IPS-18a (cell line): ENCODE data around the gene ELP4.
"Not testable (repeated sequence)": the region's sequence is repeated elsewhere in the genome, so short reads cannot be mapped to it uniquely, and the experiment has no call there.

Experiments used
- H3K27ac ChIP-seq: one replicate; pipeline ENCODE4 v1.5.1; 2013; ENCODE audit warnings: low read length
- H3K27me3 ChIP-seq: one replicate; pipeline ENCODE4 v1.6.1; 2013; ENCODE audit warnings: mild to moderate bottlenecking, low read length; ENCODE audit not compliant: control insufficient read depth, insufficient read depth
- H3K36me3 ChIP-seq: one replicate; pipeline ENCODE4 v1.6.1; 2013; ENCODE audit warnings: low read depth, low read length; ENCODE audit not compliant: control insufficient read depth
- H3K4me1 ChIP-seq: one replicate; pipeline ENCODE4 v1.6.1; 2013; ENCODE audit warnings: low read depth, low read length; ENCODE audit not compliant: control insufficient read depth
- H3K4me3 ChIP-seq: one replicate; pipeline ENCODE4 v1.5.1; 2013; ENCODE audit warnings: low read length
- H3K9ac ChIP-seq: one replicate; pipeline ENCODE4 v1.6.1; 2013; ENCODE audit warnings: mild to moderate bottlenecking, low read length, moderate library complexity
- H3K9me3 ChIP-seq: one replicate; pipeline ENCODE4 v1.6.1; 2013; ENCODE audit warnings: low read depth, low read length; ENCODE audit not compliant: control insufficient read depth

Gene ELP4

DNA sequence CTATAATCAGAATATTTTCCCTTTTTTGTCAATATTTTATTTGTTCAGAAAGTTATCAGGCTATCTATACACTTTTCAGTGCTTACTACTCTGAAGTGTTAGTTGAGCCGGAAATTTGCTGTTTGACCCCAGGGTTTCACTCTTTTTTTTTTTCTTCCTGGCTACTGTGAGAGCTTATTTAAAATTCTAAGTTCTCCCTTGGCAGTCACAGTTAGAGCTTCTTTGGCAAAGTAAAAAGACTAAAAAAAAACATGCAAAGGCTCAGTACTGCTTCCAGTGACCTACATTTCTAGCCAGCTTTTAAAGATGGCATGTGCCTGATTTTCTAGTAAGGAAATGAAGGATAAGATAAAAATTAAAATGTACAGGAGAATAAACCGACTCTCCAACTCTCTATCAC lies 48.4 kb downstream of the ELP4 start:
- Histone ChIP-seq H3K9ac (peak overlapping the region; percentile 13), H3K27ac (no peak overlapping the region), H3K36me3 (no peaks in the 10 kb centered on the region), H3K9me3 (peaks cover 2% of the 10 kb centered on the region), H3K4me3 (no peak overlapping the region), H3K4me1 (peaks cover 20% of the 10 kb centered on the region), H3K27me3 (no peaks in the 10 kb centered on the region)

GRCh38 chr11:31560842-31561476 lies 51.4 kb downstream of the ELP4 start:
- Histone ChIP-seq H3K36me3 (no peaks in the 10 kb centered on the region), H3K9me3 (no peaks in the 10 kb centered on the region), H3K27ac (no peak overlapping the region), H3K9ac (no peak overlapping the region), H3K4me3 (no peak overlapping the region), H3K4me1 (peaks cover 20% of the 10 kb centered on the region), H3K27me3 (no peaks in the 10 kb centered on the region)

- not testable (repeated sequence) for H3K36me3 ChIP-seq, H3K9me3 ChIP-seq, H3K9ac ChIP-seq, H3K27ac ChIP-seq, H3K27me3 ChIP-seq, H3K4me1 ChIP-seq, H3K4me3 ChIP-seq
Observed at GRCh38 chr11:31564517-31564916, 55.0 kb downstream of the ELP4 start.

DNA sequence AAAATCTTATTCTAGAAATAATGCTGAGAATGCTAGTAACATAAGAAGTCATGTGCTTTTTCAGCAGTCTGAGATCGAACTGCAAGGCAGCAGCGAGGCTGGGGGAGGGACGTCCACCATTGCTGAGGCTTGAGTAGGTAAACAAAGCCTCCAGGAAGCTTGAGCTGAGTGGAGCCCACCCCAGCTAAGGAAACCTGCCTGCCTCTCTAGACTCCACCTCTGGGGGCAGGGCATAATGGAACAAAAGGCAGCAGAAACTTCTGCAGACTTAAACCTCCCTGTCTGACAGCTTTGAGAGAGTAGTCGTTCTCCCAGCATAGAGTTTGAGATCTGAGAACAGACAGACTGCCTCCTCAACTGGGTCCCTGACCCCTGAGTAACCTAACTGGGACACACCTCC lies 64.6 kb downstream of the ELP4 start:
- H3K4me3 ChIP-seq, H3K27ac ChIP-seq, H3K9ac ChIP-seq, H3K9me3 ChIP-seq, H3K27me3 ChIP-seq, H3K36me3 ChIP-seq, H3K4me1 ChIP-seq: not testable (repeated sequence)

DNA sequence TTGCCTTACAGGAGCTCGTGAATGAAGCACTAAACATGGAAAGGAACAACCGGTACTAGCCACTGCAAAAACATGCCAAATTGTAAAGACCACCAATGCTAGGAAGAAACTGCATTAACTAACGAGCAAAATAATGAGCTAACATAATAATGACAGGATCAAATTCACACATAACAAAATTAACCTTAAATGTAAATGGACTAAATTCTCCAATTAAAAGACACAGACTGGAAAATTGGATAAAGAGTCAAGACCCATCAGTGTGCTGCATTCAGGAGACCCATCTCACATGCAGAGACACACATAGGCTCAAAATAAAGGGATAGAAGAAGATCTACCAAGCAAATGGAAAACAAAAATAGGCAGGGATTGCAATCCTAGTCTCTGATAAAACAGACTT lies 66.2 kb downstream of the ELP4 start:
- H3K27ac ChIP-seq, H3K36me3 ChIP-seq, H3K27me3 ChIP-seq, H3K4me3 ChIP-seq, H3K9me3 ChIP-seq, H3K9ac ChIP-seq, H3K4me1 ChIP-seq: not testable (repeated sequence)

DNA sequence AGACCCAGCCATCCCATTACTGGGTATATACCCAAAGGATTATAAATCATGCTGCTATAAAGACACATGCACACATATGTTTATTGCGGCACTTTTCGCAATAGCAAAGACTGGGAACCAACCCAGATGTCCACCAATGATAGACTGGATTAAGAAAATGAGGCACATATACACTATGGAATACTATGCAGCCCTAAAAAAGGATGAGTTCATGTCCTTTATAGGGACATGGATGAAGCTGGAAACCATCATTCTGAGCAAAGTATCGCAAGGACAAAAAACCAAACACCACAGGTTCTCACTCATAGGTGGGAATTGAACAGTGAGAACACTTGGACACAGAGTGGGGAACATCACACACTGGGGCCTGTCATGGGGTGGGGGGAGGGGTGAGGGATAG lies 69.8 kb downstream of the ELP4 start:
- not testable (repeated sequence) for H3K27ac ChIP-seq, H3K9ac ChIP-seq, H3K4me3 ChIP-seq, H3K9me3 ChIP-seq, H3K36me3 ChIP-seq, H3K27me3 ChIP-seq
- H3K4me1 ChIP-seq = peaks cover 12% of the 10 kb centered on the region

DNA sequence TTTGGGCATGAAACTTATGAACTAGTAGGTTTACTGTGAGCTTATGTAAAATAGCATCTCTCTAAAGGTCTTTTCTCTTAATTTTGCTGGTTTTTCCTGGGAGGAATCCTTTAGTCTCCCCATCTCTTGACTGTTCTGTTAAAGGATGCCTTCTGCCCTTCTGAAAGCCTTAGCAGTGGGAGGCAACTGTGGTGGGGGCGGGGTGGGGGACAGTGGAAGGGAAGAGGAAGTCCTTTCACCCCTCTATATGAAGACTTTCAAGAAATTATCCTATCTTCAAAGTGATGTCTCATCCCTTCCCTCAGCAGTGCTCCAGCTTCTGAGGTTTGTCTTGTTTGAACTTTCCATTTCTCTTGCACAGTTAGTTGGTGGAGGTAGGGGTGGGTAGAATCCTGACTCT lies 73.1 kb downstream of the ELP4 start:
- Histone ChIP-seq H3K9ac (no peak overlapping the region), H3K4me3 (no peak overlapping the region), H3K27me3 (no peaks in the 10 kb centered on the region), H3K9me3 (no peaks in the 10 kb centered on the region), H3K4me1 (peaks cover 12% of the 10 kb centered on the region), H3K27ac (no peak overlapping the region), H3K36me3 (no peaks in the 10 kb centered on the region)

DNA sequence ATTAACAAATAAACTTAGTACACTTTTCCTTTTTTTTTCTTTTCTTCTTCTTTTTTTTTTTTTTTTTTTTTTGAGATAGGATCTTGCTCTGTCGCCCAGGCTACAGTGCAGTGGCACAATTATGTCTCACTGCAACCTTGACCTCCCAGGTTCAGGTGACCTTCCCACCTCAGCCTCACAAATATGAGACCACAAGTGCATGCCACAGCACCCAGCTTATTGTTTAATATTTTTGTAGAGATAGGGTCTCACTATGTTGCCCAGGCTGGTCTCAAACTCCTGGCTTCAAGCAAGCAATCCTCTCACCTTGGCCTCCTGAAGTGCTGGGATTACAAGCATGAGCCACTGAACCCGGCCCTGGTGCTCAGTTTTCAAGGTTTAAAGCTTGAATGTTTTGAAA lies 88.9 kb downstream of the ELP4 start:
- Histone ChIP-seq H3K4me3 (no peak overlapping the region), H3K27ac (no peak overlapping the region), H3K36me3 (no peaks in the 10 kb centered on the region), H3K9me3 (peaks cover 2% of the 10 kb centered on the region), H3K27me3 (no peaks in the 10 kb centered on the region), H3K4me1 (peaks cover 24% of the 10 kb centered on the region), H3K9ac (no peak overlapping the region)

DNA sequence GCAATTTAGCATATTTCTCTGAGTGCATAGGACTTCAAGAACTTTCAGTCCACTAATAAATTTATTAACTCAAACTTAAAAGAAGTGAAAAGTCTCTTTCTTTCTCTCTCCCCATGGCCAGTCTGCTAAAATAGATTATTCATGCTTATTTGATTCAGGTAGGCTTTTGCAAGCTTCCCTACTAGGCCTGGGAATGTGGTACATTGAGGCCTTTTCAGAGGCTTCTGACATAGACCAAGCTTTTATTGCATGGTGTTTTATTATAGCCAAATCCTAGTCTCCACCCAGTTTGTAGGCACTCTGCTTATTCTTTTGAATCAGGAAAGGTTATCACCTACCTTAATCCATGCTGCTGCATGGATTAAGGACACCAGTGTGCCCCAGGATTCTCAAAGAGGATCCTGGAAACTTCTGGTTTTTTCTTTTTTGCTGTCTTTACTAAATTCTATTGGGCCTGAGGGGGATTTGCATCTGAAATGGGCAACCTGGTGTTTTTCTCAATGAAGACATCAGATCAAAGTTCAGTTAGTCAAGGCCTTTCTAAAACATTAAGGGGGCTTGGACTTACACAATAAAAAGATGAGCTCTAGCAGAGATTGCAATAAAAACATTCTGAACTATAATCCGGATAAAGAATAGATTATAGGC lies 92.2 kb downstream of the ELP4 start:
- Histone ChIP-seq H3K27ac (peak overlapping the region; percentile 47), H3K27me3 (no peaks in the 10 kb centered on the region), H3K4me3 (peak overlapping the region; percentile 33), H3K9ac (no peak overlapping the region), H3K9me3 (peaks cover 2% of the 10 kb centered on the region), H3K4me1 (peaks cover 30% of the 10 kb centered on the region), H3K36me3 (no peaks in the 10 kb centered on the region)

DNA sequence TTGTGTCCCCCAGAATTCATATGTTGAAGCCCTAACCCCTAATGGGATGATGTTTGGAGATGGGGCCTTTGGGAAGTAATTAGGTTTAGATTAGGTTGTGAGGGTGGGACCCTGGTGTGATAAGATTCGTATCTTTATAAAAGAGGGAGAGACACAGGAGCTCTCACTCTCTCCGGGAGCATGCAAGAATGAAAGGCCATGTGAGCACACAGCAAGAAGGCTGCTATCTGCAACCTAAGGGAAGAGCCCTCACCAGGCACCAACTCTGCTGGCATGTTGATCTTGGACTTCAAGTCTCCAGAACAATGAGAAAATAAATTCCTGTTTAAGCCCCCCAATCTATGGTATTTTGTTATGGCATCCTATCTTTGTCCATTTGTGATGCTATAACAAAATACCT lies 97.3 kb downstream of the ELP4 start:
- Histone ChIP-seq H3K4me1 (peaks cover 15% of the 10 kb centered on the region), H3K27me3 (no peaks in the 10 kb centered on the region), H3K27ac (no peak overlapping the region), H3K9ac (no peak overlapping the region), H3K9me3 (no peaks in the 10 kb centered on the region), H3K36me3 (no peaks in the 10 kb centered on the region), H3K4me3 (no peak overlapping the region)

DNA sequence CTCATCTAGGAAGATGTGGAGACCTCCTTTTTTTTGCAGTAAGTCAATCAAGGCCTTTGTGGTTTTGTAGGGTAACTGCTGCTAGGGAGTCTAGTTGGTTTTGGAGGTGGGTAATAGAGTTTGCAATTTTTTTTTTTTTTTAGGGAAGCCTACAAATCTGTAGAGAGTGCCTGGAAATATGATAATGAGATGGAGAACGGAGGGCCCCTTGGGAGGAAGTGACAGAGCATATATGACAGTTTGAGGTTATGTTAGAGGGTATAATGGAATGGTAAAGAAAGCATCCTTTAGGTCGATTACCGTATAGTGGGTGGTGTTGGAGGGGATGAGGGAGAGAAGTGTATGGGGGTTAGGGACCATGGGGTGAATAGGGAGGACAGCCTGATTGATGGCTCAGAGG lies 98.3 kb downstream of the ELP4 start:
- Histone ChIP-seq H3K4me1 (peaks cover 15% of the 10 kb centered on the region), H3K27ac (no peak overlapping the region), H3K9ac (no peak overlapping the region), H3K9me3 (no peaks in the 10 kb centered on the region), H3K36me3 (no peaks in the 10 kb centered on the region), H3K4me3 (no peak overlapping the region), H3K27me3 (no peaks in the 10 kb centered on the region)

- Histone ChIP-seq H3K4me1 (peaks cover 15% of the 10 kb centered on the region), H3K9me3 (no peaks in the 10 kb centered on the region), H3K36me3 (no peaks in the 10 kb centered on the region), H3K27me3 (no peaks in the 10 kb centered on the region), H3K27ac (no peak overlapping the region), H3K4me3 (no peak overlapping the region), H3K9ac (no peak overlapping the region)
Observed at GRCh38 chr11:31608995-31609394, 99.4 kb downstream of the ELP4 start.
